HEK293 (cell line): ENCODE data around the gene RAI14.

ENCODE experiments used
- CTCF ChIA-PET: fragments of 350-600 bp; formaldehyde crosslinking; extraction: SDS; loops from one replicate; lab custom pipeline; 2021; ENCODE audit warnings: antibody characterized with exemption; lab: Yijun Ruan, JAX
- POLR2A ChIA-PET: fragments of 300-600 bp; formaldehyde crosslinking; extraction: SDS; loops from one replicate; lab custom pipeline; 2020; ENCODE audit warnings: antibody characterized with exemption, inconsistent platforms; lab: Yijun Ruan, JAX
- H3K27ac ChIP-seq: fragments of 200-500 bp; sonication (Bioruptor generic); 2 replicates; pipeline ENCODE4 v1.5.1; 2014; ENCODE audit warnings: low read depth, low read length, control low read depth, inconsistent platforms; ENCODE audit errors: extremely low read depth
- H3K36me3 ChIP-seq, 2 experiments: fragments of 200-500 bp in 1 of 2; sonication (Bioruptor generic) in 1 of 2; 1 replicate in 1 of 2; 2 replicates in 1 of 2; pipeline ENCODE4 v1.5.1; 2014 to 2017; ENCODE audit warnings: inconsistent platforms in 2 of 2, low read length in 2 of 2; ENCODE audit not compliant: control insufficient read depth in 2 of 2, insufficient read depth in 1 of 2
- H3K4me1 ChIP-seq: fragments of 200-500 bp; sonication (Bioruptor generic); 2 replicates; pipeline ENCODE4 v1.5.1; 2014; ENCODE audit warnings: mild to moderate bottlenecking, low read length, inconsistent platforms; ENCODE audit not compliant: control insufficient read depth, insufficient read depth
- H3K4me3 ChIP-seq: 2 replicates; pipeline ENCODE4 v1.5.1; 2011; ENCODE audit warnings: low read depth, mild to moderate bottlenecking, control low read depth, low read length, moderate library complexity
- H3K9me3 ChIP-seq: fragments of 200-500 bp; sonication (Bioruptor generic); 2 replicates; pipeline ENCODE4 v1.5.1; 2014; ENCODE audit warnings: low read depth, low read length, inconsistent platforms; ENCODE audit not compliant: control insufficient read depth, insufficient read depth
- HOXD13 ChIP-seq: sonication (generic); formaldehyde crosslinking; IDR thresholded peaks from 2 replicates; pipeline ENCODE4 v1.8.0; 2022; ENCODE audit warnings: missing genetic modification reagents, borderline replicate concordance
- PRDM1 ChIP-seq: fragments of 450-650 bp; formaldehyde crosslinking; IDR thresholded peaks from 2 replicates; pipeline ENCODE4; 2016; ENCODE audit warnings: missing biosample characterization, missing genetic modification characterization
- ZBTB26 ChIP-seq: fragments of 450-650 bp; formaldehyde crosslinking; optimal IDR thresholded peaks from 2 replicates; pipeline ENCODE3; 2016; ENCODE audit warnings: missing biosample characterization, mild to moderate bottlenecking, missing genetic modification characterization
- ZNF2 ChIP-seq: fragments of 450-650 bp; formaldehyde crosslinking; IDR thresholded peaks from 2 replicates; pipeline ENCODE4 v1.5.1; 2016; ENCODE audit warnings: missing biosample characterization, missing genetic modification characterization
- ZNF223 ChIP-seq: fragments of 450-650 bp; formaldehyde crosslinking; IDR thresholded peaks from 2 replicates; pipeline ENCODE4 v1.5.1; 2016; ENCODE audit warnings: missing biosample characterization, missing genetic modification characterization
- ZNF280D ChIP-seq: fragments of 450-650 bp; formaldehyde crosslinking; IDR thresholded peaks from 2 replicates; pipeline ENCODE4 v1.5.1; 2016; ENCODE audit warnings: missing biosample characterization, missing genetic modification characterization
- ZNF362 ChIP-seq: fragments of 450-650 bp; formaldehyde crosslinking; IDR thresholded peaks from 2 replicates; pipeline ENCODE4 v1.5.1; 2016; ENCODE audit warnings: missing biosample characterization, missing genetic modification characterization
- ZNF426 ChIP-seq: fragments of 450-650 bp; formaldehyde crosslinking; IDR thresholded peaks from 2 replicates; pipeline ENCODE4 v1.5.1; 2017; ENCODE audit warnings: missing biosample characterization, missing genetic modification characterization, mild to moderate bottlenecking, inconsistent platforms, moderate library complexity
- ZNF433 ChIP-seq: fragments of 450-650 bp; formaldehyde crosslinking; IDR thresholded peaks from 2 replicates; pipeline ENCODE4 v1.5.1; 2016; ENCODE audit warnings: missing biosample characterization, missing genetic modification characterization, low read depth
- ZNF843 ChIP-seq: fragments of 450-650 bp; formaldehyde crosslinking; IDR thresholded peaks from 2 replicates; pipeline ENCODE4 v1.5.1; 2016; ENCODE audit warnings: missing biosample characterization, missing genetic modification characterization

RAI14 gene

GRCh38 chr5:34695275-34696027, 39.3 kb downstream of the RAI14 start:
- Histone ChIP-seq H3K27ac (no peak overlapping the region), H3K36me3 (peaks cover 0 to 11% of the 10 kb centered on the region in 2 experiments; a peak in 2 of 3 replicates), H3K4me1 (0 out of 2 replicates have a peak, but pooled peaks cover 2% of the 10 kb centered on the region), H3K4me3 (no peak overlapping the region), H3K9me3 (no peaks in the 10 kb centered on the region)
- CTCF ChIA-PET: interaction anchor here (1.9 kb wide), 1 partner anchor 203 kb away, joined by 7 read pairs; no protein-coding TSS in a partner anchor
- POLR2A ChIA-PET: interaction anchor here (0.6 kb wide), 1 partner anchor 207 kb away, joined by 4 read pairs; no protein-coding TSS in a partner anchor
- no peak for TF ChIP-seq ZNF843 (tag by site-specific recombination)
- TF ChIP-seq PRDM1 (tag by site-specific recombination): peak; percentile 69
- no peak for TF ChIP-seq ZNF280D
- no peak for TF ChIP-seq ZNF426
- no peak for TF ChIP-seq ZBTB26
- peak; percentile 51; the same call in 1 of the 2 replicates for TF ChIP-seq ZNF362 (tag by site-specific recombination)

GRCh38 chr5:34697308-34698108, 41.4 kb downstream of the RAI14 start:
- POLR2A ChIA-PET: interaction anchor here (1.6 kb wide), 1 partner anchor 10 kb away, joined by 3 read pairs; no protein-coding TSS in a partner anchor
- TF ChIP-seq ZNF362 (tag by site-specific recombination) (peak; percentile 61; the same call in 1 of the 2 replicates), ZNF433 (no peak), HOXD13 (CRISPR knock-in tag) (no peak)
- TF ChIP-seq, all 188 proteins: peak for 1
- Histone ChIP-seq H3K36me3 (peaks cover 6% of the 10 kb centered on the region in 2 experiments; a peak in 2 of 3 replicates), H3K9me3 (no peaks in the 10 kb centered on the region), H3K4me1 (0 out of 2 replicates have a peak, but pooled peaks cover 2% of the 10 kb centered on the region), H3K27ac (no peak overlapping the region), H3K4me3 (no peak overlapping the region)
- CTCF ChIA-PET: interaction anchor here (0.6 to 1.8 kb wide), 3 partner anchors 11 to 211 kb away, joined by 3 to 7 read pairs (median 4); no protein-coding TSS in a partner anchor

GRCh38 chr5:34698109-34698419, 41.9 kb downstream of the RAI14 start:
- CTCF ChIA-PET: no interaction called here
- no peaks in the 10 kb centered on the region for H3K9me3 ChIP-seq
- TF ChIP-seq ZNF2 (tag by site-specific recombination): no peak
- TF ChIP-seq ZNF223 (tag by site-specific recombination): no peak
- TF ChIP-seq, all 188 proteins: peak for 0
- POLR2A ChIA-PET: no interaction called here
- Histone ChIP-seq H3K36me3 (peaks cover 4 to 6% of the 10 kb centered on the region in 2 experiments; a peak in 2 of 3 replicates), H3K27ac (no peak overlapping the region), H3K4me3 (no peak overlapping the region), H3K4me1 (0 out of 2 replicates have a peak, but pooled peaks cover 2% of the 10 kb centered on the region)
